ENCODE measurements around the gene SORCS2.

Gene SORCS2

DNA sequence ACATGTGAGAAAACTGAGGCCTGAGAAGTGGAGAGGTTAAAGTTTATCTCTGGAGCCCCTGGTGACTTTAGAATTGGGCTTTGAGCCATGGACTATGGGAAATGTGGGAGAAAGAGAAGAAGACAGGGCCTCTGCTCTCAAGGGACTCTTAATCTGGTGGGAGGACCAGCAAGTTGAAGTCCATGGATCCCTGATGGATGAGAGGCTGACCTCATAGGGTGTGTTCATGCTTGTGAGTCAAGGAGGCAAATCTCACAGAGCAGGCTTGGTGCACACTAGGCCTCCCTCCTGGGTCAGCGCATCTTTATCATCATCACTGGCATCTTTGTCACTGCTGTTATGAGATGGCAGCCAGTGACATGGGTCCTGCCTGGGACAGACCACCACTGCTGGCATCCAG lies 535.4 kb downstream of the SORCS2 start:
- no peak for DNase-seq (ENCODE audit: low read depth, low spot score)

DNA sequence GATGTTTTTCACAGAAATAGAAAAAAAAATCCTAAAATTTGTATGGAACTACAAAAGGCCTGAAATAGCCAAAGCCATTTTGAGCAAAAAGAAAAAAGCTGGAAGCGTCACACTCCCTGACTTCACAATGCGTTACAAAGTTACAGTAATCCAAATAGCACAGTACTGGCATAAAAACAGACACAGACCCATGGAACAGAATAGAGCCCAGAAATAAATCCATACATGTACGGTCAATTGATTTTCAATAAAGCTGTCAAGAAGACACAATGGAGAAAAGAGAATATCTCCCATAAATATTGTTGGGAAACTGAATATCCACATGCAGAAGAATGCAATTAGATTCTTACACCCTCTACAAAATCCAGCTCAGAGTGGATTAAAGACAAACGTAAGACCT lies 539.1 kb downstream of the SORCS2 start:
- DNase-seq (ENCODE audit: low read depth, low spot score): no peak

DNA sequence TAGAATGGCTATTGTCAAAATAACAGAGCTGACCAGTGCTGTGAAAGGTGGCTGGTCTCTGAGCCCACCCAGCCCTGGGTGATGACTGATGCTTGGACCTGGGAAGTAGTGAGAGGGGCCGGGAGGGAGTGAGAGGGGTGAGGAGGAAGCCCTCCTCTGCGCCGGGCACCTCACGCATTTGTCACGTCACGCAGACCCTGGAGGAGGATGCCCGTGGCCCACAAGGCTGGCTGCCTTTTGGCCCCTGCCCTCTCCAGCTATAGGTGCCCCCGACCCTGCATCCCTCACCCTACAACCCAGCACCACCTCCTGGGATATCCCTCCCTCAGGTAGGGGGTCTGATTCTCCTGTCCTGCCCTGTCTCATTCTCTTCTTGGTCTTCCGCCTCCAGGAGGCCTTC lies 539.9 kb downstream of the SORCS2 start:
- DNase-seq (ENCODE audit: low read depth, low spot score): no peak

DNA sequence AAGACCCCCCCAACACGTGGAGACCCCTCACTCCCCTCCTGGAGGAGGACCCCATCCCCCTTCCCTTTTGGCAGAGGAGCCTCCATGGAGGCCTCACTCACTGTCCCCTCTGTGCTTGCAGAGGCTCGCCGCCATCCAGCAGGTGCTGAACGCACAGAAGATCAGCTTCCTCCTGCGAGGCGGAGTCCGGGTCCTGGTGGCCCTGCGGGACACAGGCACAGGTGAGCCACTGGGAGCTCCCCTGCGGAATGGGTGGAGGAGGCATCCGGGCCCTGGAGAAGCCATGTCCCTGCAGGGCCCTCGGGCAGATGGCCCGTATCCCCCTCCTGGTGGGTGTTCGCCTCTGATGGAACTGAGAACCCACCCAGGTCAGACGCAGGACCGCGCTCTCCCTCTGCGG lies 540.9 kb downstream of the SORCS2 start:
- no peak for DNase-seq (ENCODE audit: low read depth, low spot score)

DNA sequence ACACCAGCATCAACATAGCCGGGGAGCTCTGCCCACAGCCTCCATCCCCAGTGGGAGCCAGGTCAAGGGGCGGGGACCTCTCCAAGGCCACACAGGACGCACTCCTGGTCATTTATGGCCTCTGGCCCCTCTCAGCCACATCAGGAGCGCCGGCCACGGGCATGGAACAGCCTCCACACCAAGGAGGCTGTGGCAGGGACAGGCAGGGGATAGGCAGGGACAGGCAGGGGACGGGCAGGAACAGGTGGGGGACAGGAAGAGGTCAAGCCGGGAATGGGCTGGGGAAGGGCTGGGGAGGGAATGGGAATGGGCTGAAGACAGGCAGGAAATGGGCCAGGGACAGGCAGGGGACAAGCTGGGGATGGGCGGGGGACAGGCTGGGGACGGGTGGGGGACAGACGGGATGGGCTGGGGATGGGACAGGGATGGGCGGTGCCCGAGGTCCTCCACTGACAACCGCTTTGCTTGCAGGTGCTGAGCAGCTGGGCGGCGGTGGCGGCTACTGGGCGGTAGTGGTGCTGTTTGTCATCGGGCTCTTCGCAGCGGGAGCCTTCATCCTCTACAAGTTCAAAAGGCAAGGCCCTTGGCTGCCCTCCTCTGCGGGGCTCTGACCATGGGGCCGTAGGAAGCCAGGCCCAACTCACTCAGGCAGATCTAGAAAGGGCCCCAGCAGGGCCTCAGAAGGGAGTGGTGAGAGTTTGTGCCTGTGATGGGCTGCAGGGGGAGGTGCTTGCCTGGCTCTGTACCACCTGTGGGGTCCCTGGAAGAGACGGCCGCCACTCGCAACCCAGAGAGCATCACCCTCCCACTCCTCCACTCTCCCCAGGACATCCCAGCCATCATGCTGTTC lies 541.7 kb downstream of the SORCS2 start:
- DNase-seq (ENCODE audit: low read depth, low spot score): no peak

DNA sequence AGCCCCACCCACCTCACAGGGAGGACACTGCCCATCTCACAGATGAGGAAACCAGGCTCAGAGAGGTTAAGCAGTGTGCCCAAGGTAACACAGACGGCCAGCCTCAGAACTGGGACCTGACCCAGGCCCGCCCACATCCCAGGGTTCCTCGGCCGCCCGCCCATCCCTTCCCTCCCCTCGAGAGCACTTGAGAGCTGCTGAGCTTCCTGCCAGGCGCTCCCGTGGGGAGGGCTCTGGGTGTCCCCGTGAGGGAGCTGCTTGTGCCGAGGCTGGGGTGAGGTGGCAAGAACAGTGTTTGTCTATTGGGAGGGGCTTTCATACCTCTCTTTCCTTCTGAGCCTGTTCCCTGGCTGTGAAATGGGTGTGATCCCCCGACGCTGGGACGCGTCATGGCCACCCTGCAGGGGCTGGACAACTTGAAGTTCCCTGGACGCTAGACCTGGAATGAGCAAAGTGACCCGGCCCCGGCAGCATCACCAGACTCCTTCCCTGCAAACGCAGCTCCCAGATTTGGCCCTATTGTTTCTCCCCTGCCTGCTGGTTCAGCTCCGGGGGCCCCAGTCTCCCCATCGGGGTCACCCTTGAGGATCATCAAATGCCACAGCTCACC lies 542.4 kb downstream of the SORCS2 start:
- no peak for DNase-seq (ENCODE audit: low read depth, low spot score)

DNA sequence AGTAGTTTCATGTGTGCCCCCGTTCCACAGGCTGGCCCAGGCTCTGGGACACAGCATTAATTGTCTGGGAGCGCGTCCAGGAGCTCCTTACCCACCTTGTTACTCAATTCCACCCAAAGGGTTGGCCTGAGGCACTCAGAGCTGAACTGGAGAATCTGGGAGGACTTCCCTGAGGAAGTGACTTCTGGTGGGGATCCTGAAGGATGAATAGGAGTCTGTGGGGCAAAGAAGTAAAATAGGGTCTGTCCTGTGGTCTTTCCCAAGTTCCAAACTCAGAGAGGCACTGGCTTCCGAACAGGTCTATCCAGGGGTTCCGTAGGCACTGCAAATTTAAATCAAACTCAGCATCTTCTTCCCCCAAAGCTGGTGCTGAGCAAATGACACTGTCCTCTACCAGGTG lies 543.1 kb downstream of the SORCS2 start:
- DNase-seq (ENCODE audit: low read depth, low spot score): no peak

DNA sequence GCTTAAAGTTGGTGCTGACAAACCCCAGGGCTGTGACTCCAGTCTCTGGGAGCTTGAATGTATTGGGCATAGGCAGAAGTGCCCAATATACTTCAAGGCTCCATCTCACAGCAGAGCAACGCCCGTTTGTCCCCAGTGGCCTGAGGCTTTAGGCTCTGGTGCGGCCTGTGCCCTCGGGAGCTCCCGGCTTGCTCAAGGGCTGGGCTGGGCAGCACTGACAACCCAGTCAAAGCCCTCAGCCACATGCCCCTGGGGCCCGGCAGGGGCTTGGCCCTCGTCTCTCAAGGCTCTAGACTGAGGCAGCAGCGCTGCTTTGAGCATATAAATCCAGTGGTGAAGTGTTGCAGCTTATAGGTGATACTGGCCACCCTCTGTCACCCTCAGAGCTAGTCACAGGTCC lies 543.6 kb downstream of the SORCS2 start:
- DNase-seq (ENCODE audit: low read depth, low spot score): no peak

DNA sequence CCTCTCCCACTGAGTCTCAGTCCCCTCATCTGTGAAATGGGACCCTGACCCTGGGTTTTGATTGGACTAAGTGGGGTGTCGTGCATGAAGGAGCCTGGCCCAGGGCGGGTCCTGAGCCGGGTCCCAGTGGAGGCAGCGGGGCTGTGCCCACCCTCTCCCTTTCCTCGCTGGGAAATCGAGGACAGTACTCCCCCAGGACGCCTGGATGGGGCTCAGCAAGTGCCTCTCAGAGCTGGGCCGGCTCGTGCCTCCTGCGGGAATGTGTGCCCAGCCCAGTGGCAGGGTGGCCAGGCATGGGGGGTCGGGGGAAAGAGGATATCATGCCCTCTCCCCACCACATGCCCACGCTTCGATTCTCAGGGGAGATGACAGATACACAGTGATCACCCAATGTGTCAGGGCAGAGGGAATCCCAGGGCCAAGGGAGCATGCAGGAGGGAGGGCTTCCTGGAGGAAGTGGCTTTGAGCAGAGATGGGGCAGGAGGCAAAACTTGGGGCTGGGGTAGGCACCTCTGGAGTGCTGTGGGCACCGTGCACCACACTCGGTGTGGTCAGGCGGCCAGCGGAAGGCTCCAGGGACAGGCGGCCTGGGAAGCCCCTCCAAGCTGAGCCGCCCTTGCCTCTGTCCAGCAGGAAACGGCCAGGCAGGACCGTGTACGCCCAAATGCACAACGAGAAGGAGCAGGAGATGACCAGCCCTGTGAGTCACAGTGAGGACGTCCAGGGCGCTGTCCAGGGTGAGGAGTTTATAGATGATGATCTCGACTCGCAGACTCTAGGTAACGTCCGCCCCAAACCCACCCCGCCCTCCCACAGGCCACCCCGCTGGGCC lies 544.3 kb downstream of the SORCS2 start:
- no peak for DNase-seq (ENCODE audit: low read depth, low spot score)

DNA sequence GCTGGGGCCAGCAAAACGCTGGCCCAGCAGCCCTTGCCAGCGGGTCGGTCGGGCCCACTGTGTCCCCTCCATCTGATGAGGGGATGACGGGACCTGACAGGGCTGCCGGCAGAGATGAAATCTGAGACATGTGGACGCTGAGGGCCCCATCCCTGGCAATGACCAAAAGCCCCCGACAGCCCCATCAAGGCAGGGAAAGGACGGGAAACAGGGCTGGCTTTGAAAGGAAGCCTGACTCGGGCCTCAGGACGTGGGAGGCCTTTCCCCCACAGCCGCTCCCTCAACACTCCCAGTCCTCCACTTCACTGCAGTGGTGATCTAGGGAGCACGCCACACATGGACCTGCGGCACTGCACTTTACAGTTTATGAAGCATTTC lies 544.9 kb downstream of the SORCS2 start:
- no peak for DNase-seq (ENCODE audit: low read depth, low spot score)

DNA sequence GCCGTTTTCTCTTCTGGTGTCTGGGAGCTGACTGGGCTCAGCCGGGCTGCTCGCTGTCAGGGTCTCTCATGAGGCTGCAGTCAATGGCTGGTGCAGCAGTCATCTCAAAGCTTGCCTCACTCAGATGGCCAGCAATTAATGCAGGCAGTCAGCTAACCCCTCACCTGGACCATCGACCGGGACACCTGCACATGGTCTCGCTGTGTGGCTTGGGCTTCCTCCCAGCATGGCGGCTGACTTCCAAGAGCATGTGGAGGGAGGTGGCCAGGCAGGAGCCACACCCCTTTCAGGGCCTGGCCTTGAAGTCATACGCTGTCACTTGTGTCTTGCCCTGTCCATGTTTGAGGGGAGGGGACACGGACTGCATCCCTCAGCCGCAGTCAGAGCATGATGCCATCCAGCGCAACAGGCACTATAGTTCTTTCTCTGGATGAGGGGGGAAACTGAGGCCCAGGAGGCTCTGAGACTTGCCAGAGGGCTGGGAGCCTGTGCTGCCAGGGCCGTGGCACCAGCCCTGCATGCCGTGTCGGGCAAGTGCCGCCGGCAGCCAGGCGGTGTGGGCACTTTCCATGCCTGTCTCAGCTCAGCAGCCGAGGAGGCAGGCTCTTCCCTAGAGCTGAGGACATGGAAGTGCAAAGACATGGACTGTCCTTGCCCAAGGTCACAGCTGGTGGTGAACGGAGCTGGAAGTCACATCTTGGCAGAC lies 545.6 kb downstream of the SORCS2 start:
- no peak for DNase-seq (ENCODE audit: low read depth, low spot score)

DNA sequence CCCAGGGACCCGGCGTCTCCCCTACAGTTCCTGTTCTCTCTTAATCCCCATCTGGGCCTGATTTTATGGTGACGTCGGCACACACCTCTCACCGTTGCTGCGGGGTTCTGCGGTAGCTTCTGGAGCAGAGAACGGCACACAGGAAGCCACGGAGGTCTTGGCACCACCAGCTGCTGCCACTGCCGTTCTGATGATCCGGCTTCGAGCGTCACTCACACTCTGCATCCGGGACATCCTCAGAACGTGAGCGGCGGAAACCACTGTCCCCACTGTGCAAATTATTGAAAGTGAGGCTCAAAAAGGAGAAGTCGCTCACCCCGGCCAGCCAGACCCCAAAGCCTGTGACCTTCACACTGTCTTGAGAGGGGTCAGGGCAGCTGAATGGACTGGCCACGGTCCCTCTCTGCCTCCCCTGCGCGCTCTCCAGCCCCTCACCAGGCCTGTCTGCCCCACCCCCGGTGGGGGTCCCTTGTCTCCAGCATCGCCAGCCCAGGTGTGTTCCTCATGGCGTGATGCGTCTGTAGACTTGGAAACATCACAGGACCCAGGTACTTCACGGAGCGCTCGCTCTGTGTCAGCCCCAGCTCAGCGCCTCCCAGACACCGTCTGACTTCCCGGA lies 546.2 kb downstream of the SORCS2 start:
- no peak for DNase-seq (ENCODE audit: low read depth, low spot score)

DNA sequence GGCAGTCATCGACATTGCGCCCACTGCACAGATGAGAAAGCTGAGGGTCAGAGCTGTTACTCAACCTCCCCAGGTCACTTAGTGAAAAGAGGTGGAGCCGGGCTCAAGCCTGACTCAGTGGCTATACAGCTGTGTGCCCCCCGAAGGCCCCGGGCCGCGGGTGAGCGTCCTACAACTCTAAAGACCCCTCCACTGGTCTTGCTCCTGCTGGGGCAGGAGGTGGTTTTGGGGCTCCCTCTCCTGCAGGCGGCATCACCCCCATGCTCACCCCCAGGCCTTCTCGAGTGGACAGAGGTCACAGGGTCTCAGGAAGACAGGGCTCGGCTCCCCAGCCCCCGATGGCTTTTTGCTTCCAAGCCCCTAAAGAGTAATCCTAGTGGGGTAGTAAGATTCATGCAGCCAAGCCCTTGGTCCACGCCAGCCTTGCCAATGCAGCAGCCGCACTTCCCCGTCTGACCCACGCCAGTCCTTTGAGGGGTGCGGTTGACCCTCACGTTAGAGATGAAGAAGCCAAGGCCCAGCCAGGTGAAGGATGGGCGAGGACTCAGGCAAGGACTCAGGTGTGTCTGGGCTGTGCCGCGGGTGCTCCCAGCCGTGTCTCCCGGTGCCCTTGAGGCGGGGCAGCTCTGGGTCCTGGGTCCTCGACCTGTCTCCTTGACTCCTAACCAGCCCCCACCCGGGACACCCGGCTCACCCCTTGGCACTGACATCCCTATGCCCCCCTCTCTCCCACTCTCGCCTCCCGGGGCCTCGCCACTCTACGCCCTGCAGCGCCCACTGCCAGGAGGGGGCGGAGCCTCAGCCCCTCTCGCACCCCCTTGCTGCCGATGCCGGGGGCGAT lies 547.0 kb downstream of the SORCS2 start:
- no peak for DNase-seq (ENCODE audit: low read depth, low spot score)

DNA sequence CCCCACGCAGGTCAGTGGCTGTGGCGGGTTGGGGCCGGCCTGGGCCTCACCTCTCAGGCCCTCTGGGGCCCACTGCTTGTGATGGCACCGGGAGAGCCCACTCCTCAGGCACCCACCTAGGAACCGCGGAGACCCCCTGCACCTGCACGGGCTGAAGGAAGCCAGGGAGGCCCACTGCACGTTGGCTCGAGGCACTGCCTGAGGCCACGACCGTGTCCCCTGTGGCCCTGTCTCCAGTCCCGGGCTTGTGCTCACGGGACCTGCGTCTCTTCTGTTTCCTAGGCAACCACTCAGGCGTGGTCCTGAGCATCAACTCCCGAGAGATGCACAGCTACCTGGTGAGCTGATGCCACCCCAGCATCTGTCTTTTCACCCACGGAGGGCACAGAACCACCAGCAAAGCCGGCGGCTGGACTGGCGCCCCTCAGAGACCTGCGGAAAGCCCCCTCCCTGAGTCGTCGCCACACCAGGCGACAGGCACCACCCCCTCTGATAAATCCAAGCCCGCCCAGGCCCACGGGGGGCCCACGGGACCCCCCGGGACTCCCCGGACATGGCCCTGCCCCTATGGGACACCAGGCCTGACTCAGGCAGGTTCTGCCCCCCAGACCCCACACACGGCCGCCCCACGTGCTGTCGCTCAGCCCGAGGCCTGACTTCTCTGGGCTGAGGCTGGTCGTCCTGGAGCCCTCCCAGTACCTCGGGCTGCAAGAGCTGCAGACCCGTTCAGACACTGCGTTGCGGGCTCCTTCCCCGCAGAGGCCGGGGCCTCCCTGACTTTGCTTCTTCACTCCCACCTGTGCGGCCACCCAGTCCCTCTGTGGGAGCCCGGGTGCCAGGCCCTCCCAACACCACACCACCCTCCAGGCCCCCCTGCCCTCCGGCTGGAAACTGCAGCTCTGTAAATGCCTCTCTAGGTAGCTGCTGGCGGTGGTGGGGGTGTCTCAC lies 547.9 kb downstream of the SORCS2 start:
- DNase-seq (ENCODE audit: low read depth, low spot score): no peak

DNA sequence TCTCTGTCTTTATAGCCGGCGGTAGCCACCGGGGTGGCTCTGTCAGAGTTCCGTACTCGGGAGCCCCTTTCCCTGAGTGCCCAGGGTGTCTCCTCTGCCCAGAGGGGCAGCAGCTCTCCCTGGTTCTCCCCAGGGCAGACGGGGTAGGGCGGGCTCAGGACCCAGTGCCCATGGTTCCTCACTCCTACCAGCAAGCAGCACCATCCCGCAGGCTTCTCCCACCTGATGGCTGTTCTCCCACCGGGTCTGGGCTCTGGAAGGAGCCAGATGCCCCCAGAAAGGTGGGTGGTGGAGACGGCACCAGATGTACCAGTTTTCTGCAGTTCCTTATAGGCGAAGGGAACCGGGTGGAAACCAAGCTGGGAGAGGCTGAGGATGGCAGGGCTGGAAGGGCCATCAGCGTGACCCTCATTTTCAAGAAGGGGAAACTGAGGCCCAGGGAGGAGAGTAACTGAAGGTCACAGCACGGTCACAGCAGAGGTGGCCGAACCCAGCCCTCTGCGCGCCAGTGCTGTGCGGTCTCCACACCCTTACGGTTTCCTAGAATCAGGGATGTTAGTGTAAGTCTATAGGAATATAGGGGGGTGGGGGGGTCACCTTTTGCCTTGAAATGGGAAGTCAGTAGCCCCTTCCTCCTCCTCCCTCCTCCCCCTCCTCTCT lies 548.7 kb downstream of the SORCS2 start:
- no peak for DNase-seq (ENCODE audit: low read depth, low spot score)

DNA sequence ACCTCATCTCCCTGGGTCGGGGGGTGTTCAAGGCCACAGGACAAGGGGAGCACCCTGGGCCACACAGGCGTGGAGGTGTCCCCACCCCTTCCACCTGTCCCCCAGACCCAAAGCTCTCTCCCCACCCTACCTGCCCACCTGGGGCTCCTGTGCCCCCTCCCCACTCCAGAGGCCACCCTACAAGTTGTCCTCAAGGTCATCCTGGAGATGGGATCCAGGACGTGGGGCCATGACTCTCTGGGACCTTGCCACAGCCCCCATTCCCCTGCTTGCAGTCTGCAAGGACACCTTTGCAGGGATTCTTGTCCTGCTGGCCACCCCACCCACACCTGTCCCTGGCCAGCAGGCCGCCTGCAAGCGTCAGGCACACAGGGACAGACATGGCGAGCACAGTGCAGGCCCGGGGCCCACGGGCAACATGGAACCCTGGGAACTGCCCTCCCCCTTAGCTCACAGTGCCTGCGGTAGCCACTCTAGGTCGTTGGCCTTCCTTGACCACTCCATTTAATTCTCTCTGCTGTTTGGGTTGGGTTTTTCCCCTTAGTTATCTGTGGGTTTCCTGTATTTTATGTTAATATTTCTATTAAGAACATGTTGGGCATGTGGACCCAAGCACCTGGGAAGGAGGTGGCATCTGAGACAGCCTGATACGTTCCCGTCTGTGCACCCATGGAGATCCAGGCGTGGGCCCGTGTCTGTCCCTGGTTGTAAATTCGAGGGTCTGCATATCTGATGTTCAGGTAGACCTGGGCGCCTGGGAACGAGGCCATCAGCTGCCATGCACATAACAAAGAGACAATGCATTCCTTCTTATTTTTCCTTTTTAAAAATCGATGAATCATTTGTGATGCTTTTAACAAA lies 549.8 kb downstream of the SORCS2 start:
- no peak for DNase-seq (ENCODE audit: low read depth, low spot score)

DNA sequence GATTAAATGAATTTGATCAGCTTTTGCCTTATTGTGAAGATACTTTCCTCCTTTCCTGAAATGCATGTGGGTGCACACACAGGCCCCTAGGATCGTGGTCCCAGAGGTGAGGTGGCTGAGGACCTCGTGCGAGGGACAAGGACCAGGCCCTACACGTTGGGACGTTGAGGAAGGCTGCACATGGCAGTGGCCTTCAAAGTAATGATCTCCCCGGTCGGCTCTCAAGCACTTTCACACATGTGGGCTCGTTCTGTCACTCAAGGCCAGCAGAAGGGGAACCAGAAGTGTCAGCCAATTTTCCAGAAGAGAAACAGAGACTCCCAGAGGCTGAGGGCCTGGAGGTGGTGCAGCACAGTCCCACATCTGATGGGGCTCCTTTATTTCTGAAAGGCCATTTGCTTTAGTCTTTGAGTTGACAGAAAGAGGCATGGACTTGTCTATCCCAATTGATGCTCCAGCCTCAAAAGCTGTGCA lies 550.5 kb downstream of the SORCS2 start:
- DNase-seq (ENCODE audit: low read depth, low spot score): no peak

Data from iPS DF 19.7 (cell line).